Trophoblast cell (in vitro differentiated cells and primary cell): Measurements from ENCODE around the gene PDIA2.

ENCODE experiments used
- DNase-seq, 2 donors: peaks; one replicate each; pipeline ENCODE4 v3.0.0-alpha.2; 2016
- H2AFZ ChIP-seq: 2 replicates; pipeline ENCODE4 v1.6.1; 2013; ENCODE audit warnings: low read length, moderate library complexity, mild to moderate bottlenecking; ENCODE audit not compliant: insufficient read depth, poor library complexity
- H2AK5ac ChIP-seq: 2 replicates; pipeline ENCODE4 v1.6.1; 2013; ENCODE audit warnings: mild to moderate bottlenecking, low read length
- H2BK120ac ChIP-seq: 2 replicates; pipeline ENCODE4 v1.6.1; 2013; ENCODE audit warnings: low read length, mild to moderate bottlenecking, moderate library complexity; ENCODE audit not compliant: insufficient read depth, poor library complexity
- H2BK12ac ChIP-seq: 2 replicates; pipeline ENCODE4 v1.6.1; 2013; ENCODE audit warnings: mild to moderate bottlenecking, low read length, moderate library complexity
- H2BK5ac ChIP-seq: 2 replicates; pipeline ENCODE4 v1.6.1; 2013; ENCODE audit warnings: low read length, low read depth, moderate library complexity, mild to moderate bottlenecking; ENCODE audit not compliant: poor library complexity
- H3K14ac ChIP-seq: 2 replicates; pipeline ENCODE4 v1.6.1; 2013; ENCODE audit warnings: mild to moderate bottlenecking, low read length
- H3K18ac ChIP-seq: 2 replicates; pipeline ENCODE4 v1.6.1; 2013; ENCODE audit warnings: mild to moderate bottlenecking, low read length
- H3K23ac ChIP-seq: 2 replicates; pipeline ENCODE4 v1.6.1; 2013; ENCODE audit warnings: low read length
- H3K27ac ChIP-seq: 2 replicates; pipeline ENCODE4 v1.5.1; 2013; ENCODE audit warnings: low read depth, mild to moderate bottlenecking, inconsistent platforms, low read length, moderate library complexity
- H3K27me3 ChIP-seq: 2 replicates; pipeline ENCODE4 v1.6.1; 2013; ENCODE audit warnings: inconsistent platforms, mild to moderate bottlenecking, low read length, moderate library complexity; ENCODE audit not compliant: insufficient read depth
- H3K36me3 ChIP-seq, 2 experiments: 1 replicate in 1 of 2; 2 replicates in 1 of 2; pipeline ENCODE4 v1.6.1; 2013; ENCODE audit warnings: low read length in 2 of 2, mild to moderate bottlenecking in 2 of 2, moderate library complexity in 1 of 2; ENCODE audit not compliant: insufficient read depth in 2 of 2, control insufficient read depth in 1 of 2
- H3K4ac ChIP-seq: 2 replicates; pipeline ENCODE4 v1.6.1; 2013; ENCODE audit warnings: low read depth, mild to moderate bottlenecking, low read length, moderate library complexity
- H3K4me1 ChIP-seq, 2 experiments: 1 replicate in 1 of 2; 2 replicates in 1 of 2; pipeline ENCODE4 v1.6.1; 2013; ENCODE audit warnings: low read length in 2 of 2, mild to moderate bottlenecking in 2 of 2, moderate library complexity in 1 of 2; ENCODE audit not compliant: insufficient read depth in 2 of 2, control insufficient read depth in 1 of 2
- H3K4me2 ChIP-seq: 2 replicates; pipeline ENCODE4 v1.6.1; 2013; ENCODE audit warnings: inconsistent platforms, mild to moderate bottlenecking, low read length, moderate library complexity
- H3K4me3 ChIP-seq: 2 replicates; pipeline ENCODE4 v1.5.1; 2013; ENCODE audit warnings: mild to moderate bottlenecking, low read depth, low read length, inconsistent platforms
- H3K79me1 ChIP-seq: one replicate; pipeline ENCODE4 v1.6.1; 2013; ENCODE audit warnings: low read length
- H3K79me2 ChIP-seq: 2 replicates; pipeline ENCODE4 v1.6.1; 2013; ENCODE audit warnings: low read length, mild to moderate bottlenecking; ENCODE audit not compliant: control insufficient read depth, insufficient read depth, poor library complexity
- H3K9ac ChIP-seq: 2 replicates; pipeline ENCODE4 v1.6.1; 2013; ENCODE audit warnings: mild to moderate bottlenecking, low read length
- H3K9me3 ChIP-seq: 2 replicates; pipeline ENCODE4 v1.6.1; 2013; ENCODE audit warnings: low read depth, mild to moderate bottlenecking, control low read depth, inconsistent platforms, low read length; ENCODE audit not compliant: insufficient read depth
- H4K12ac ChIP-seq: 2 replicates; pipeline ENCODE4 v1.6.1; 2013; ENCODE audit warnings: low read depth, mild to moderate bottlenecking, low read length, moderate library complexity
- H4K8ac ChIP-seq: 2 replicates; pipeline ENCODE4 v1.6.1; 2013; ENCODE audit warnings: low read depth, mild to moderate bottlenecking, low read length, moderate library complexity
- H4K91ac ChIP-seq: one replicate; pipeline ENCODE4 v1.6.1; 2013; ENCODE audit warnings: low read depth, mild to moderate bottlenecking, low read length, moderate library complexity
- WGBS: extraction: QIAGEN DNeasy Blood & Tissue Kit; methylation state at CpG from one replicate; pipeline ENCODE4 v1.1.7; 2013; ENCODE audit warnings: missing lambda C conversion rate; ENCODE audit not compliant: insufficient read length, insufficient coverage; ENCODE audit errors: extremely low coverage; 5-methylcytosine and 5-hydroxymethylcytosine counted together

The PDIA2 gene

GRCh38 chr16:307691-308312, 24.8 kb downstream of the PDIA2 start:
- H4K12ac ChIP-seq: no peak overlapping the region
- H2BK5ac ChIP-seq: no peak overlapping the region
- no peaks in the 10 kb centered on the region for H3K27me3 ChIP-seq
- H4K91ac ChIP-seq: no peak overlapping the region
- no peak overlapping the region for H3K18ac ChIP-seq
- H3K4ac ChIP-seq: no peak overlapping the region
- no peak overlapping the region for H3K23ac ChIP-seq
- peaks cover 54 to 56% of the 10 kb centered on the region in 2 experiments for H3K36me3 ChIP-seq
- H4K8ac ChIP-seq: no peak overlapping the region
- no peak for DNase-seq
- no peak overlapping the region for H3K14ac ChIP-seq
- peaks cover 7% of the 10 kb centered on the region for H3K9me3 ChIP-seq
- H3K27ac ChIP-seq: no peak overlapping the region
- no peak overlapping the region for H2AFZ ChIP-seq
- no peaks in the 10 kb centered on the region for H3K4me1 ChIP-seq
- no peak overlapping the region for H2AK5ac ChIP-seq
- H2BK120ac ChIP-seq: no peak overlapping the region
- no peak overlapping the region for H3K4me3 ChIP-seq
- H3K9ac ChIP-seq: no peak overlapping the region
- H2BK12ac ChIP-seq: no peak overlapping the region
- WGBS: no CpG with 5 or more reads among the region's 21 CpGs
- H3K79me2 ChIP-seq: no peaks in the 10 kb centered on the region
- no peak overlapping the region for H3K4me2 ChIP-seq
- no peaks in the 10 kb centered on the region for H3K79me1 ChIP-seq

GRCh38 chr16:309476-309875, 26.5 kb downstream of the PDIA2 start:
- Histone ChIP-seq H3K27ac (no peak overlapping the region), H3K79me1 (no peaks in the 10 kb centered on the region), H2AK5ac (no peak overlapping the region), H2BK5ac (no peak overlapping the region), H3K4me2 (no peak overlapping the region), H3K14ac (no peak overlapping the region), H2AFZ (no peak overlapping the region), H3K27me3 (no peaks in the 10 kb centered on the region), H3K4ac (no peak overlapping the region), H3K79me2 (no peaks in the 10 kb centered on the region), H3K9me3 (peaks cover 7% of the 10 kb centered on the region), H4K12ac (no peak overlapping the region), H3K4me3 (no peak overlapping the region), H3K4me1 (no peaks in the 10 kb centered on the region), H2BK120ac (no peak overlapping the region), H3K36me3 (peaks cover 57 to 62% of the 10 kb centered on the region in 2 experiments), H4K91ac (no peak overlapping the region), H3K23ac (no peak overlapping the region), H3K18ac (no peak overlapping the region), H4K8ac (no peak overlapping the region), H2BK12ac (no peak overlapping the region), H3K9ac (no peak overlapping the region)
- WGBS: no CpG with 5 or more reads among the region's 7 CpGs
- DNase-seq: no peak

GRCh38 chr16:311725-312124, 28.8 kb downstream of the PDIA2 start:
- Histone ChIP-seq H3K4me1 (peaks cover 0 to under 1% of the 10 kb centered on the region in 2 experiments), H4K91ac (no peak overlapping the region), H2BK12ac (no peak overlapping the region), H2BK5ac (no peak overlapping the region), H3K14ac (no peak overlapping the region), H3K9ac (no peak overlapping the region), H2BK120ac (no peak overlapping the region), H4K8ac (no peak overlapping the region), H3K23ac (no peak overlapping the region), H3K27ac (no peak overlapping the region), H3K4me2 (no peak overlapping the region), H3K79me1 (no peaks in the 10 kb centered on the region), H3K4me3 (no peak overlapping the region), H3K36me3 (peaks cover 48 to 52% of the 10 kb centered on the region in 2 experiments), H3K9me3 (peaks cover 4% of the 10 kb centered on the region), H3K79me2 (no peaks in the 10 kb centered on the region), H3K27me3 (no peaks in the 10 kb centered on the region), H4K12ac (no peak overlapping the region), H2AK5ac (no peak overlapping the region), H3K18ac (no peak overlapping the region), H2AFZ (no peak overlapping the region), H3K4ac (no peak overlapping the region)
- no CpG with 5 or more reads among the region's 15 CpGs for WGBS
- DNase-seq: no peak

- Histone ChIP-seq H2AFZ (no peak overlapping the region), H4K12ac (no peak overlapping the region)
Measured at GRCh38 chr16:314351-314750, 31.4 kb downstream of the PDIA2 start.

More at GRCh38 chr16:314351-314750, 31.4 kb downstream of the PDIA2 start:
- no CpG with 5 or more reads among the region's 16 CpGs for WGBS
- no peak overlapping the region for H2AK5ac ChIP-seq
- H3K9ac ChIP-seq: no peak overlapping the region
- H3K4me2 ChIP-seq: no peak overlapping the region
- no peak overlapping the region for H3K23ac ChIP-seq
- H4K91ac ChIP-seq: no peak overlapping the region
- no peak overlapping the region for H3K4ac ChIP-seq
- no peaks in the 10 kb centered on the region for H3K27me3 ChIP-seq
- no peak for DNase-seq
- no peak overlapping the region for H2BK5ac ChIP-seq
- H3K36me3 ChIP-seq: peaks cover 39 to 42% of the 10 kb centered on the region in 2 experiments
- no peak overlapping the region for H2BK12ac ChIP-seq
- H2BK120ac ChIP-seq: no peak overlapping the region
- no peaks in the 10 kb centered on the region for H3K79me1 ChIP-seq
- H3K27ac ChIP-seq: no peak overlapping the region
- H4K8ac ChIP-seq: no peak overlapping the region
- peaks cover 6 to 8% of the 10 kb centered on the region in 2 experiments for H3K4me1 ChIP-seq
- H3K18ac ChIP-seq: no peak overlapping the region
- H3K14ac ChIP-seq: no peak overlapping the region
- no peaks in the 10 kb centered on the region for H3K79me2 ChIP-seq
- peaks cover 4% of the 10 kb centered on the region for H3K9me3 ChIP-seq
- no peak overlapping the region for H3K4me3 ChIP-seq
